ENCODE results near the gene ANO8. TPM values are rescaled to one million over a fixed set of nuclear protein-coding genes. Genes with fewer than 3 reads are reported as not detected.

The ANO8 gene
- total and polyA plus RNA-seq, 12 donors: 4.4 to 78.0 (median 27.9) TPM

DNA sequence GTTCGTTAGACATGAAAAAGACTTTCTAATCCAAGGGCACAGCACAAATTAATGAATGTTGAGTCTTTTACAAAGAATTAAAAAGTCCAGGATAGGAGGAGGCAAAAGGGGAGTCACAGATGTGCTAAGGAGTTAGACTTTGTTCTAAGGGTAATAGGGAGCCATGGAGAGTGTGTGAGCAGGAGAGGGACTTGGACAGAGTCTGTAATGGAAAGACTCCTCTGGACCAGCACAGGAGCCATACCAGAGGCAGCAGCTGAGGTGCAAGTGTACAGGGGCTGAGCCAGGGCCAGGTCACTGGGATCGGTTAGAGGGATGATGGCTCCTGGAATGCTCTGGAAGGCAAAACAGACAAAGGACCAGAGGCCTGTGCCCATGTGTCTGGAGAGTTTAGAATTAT is 13.2 kb upstream of the ANO8 start:
- WGBS, 4 donors: 56 to 72% (median 58%) methylated on average over 2 of the region's 2 CpGs
- no peaks in the 10 kb centered on the region for H3K9me3 ChIP-seq (replicated peaks in 1 of 3)
- DNase-seq: no peak
- H3K36me3 ChIP-seq (replicated peaks in 1 of 2): no peaks in the 10 kb centered on the region
- peak overlapping the region in 2 of 5 donors; percentile 57 to 58 for H3K27ac ChIP-seq
- no peak overlapping the region for H3K4me3 ChIP-seq
- H3K4me1 ChIP-seq (replicated peaks in 1 of 2): peaks cover 0 to 26% of the 10 kb centered on the region in 2 donors
- intact Hi-C loops (cut with DNase I): loop anchor here in 1 of 2 donors (5.0 kb wide), 1 partner anchor 39 kb away; no protein-coding TSS in a partner anchor
- H3K27me3 ChIP-seq: no peaks in the 10 kb centered on the region
- TF ChIP-seq CTCF (IDR thresholded peaks at IDR 0.05) (no peak), POLR2A (IDR thresholded peaks at IDR 0.05) (no peak)

- WGBS, 4 donors: 10 to 18% (median 14%) methylated on average over 6 of the region's 6 CpGs
- intact Hi-C loops (cut with DNase I): loop anchor here in 1 of 2 donors (5.0 kb wide), 1 partner anchor 40 kb away; no protein-coding TSS in a partner anchor
- Histone ChIP-seq H3K4me1 (replicated peaks in 1 of 2) (peaks cover 0 to 26% of the 10 kb centered on the region in 2 donors), H3K36me3 (replicated peaks in 1 of 2) (no peaks in the 10 kb centered on the region), H3K27ac (peak overlapping the region in 2 of 5 donors; percentile 57 to 58), H3K9me3 (replicated peaks in 1 of 3) (no peaks in the 10 kb centered on the region), H3K4me3 (no peak overlapping the region), H3K27me3 (no peaks in the 10 kb centered on the region)
- DNase-seq: peak in 3 of 7 donors; percentile 40 to 75 (median 57)
- no peak for TF ChIP-seq CTCF (IDR thresholded peaks at IDR 0.05)
- no peak for TF ChIP-seq POLR2A (IDR thresholded peaks at IDR 0.05)
Measured at GRCh38 chr19:17347361-17347760, 12.7 kb upstream of the ANO8 start.

DNA sequence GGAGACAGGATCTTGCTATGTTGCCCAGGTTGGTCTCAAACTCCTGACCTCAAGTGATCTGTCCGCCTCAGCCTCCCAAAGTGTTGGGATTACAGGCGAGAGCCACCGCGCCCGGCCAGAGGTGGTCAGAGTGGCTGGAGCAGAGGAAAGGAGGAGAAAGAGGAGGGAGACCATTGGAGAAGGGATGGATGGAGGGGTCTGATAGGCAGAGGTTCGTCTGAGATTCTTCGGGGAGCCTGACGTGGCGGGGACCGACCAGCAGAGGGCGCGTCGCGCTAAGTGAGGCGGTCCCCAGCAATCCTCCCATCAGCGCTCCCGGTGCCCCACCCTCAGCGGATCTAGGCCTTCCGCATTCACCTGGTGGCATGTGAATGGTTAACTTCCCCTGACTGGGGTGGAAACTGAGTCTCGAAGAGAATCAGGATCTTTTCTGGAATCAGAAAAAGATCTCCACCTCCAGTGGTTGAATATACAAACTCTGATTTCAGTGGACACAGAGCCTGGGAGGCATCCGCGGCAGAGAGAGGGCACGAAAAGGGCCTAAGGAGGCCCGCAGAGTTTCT is 11.5 kb upstream of the ANO8 start:
- Histone ChIP-seq H3K4me1 (replicated peaks in 1 of 2) (peaks cover 2 to 26% of the 10 kb centered on the region in 2 donors), H3K27me3 (no peaks in the 10 kb centered on the region), H3K9me3 (replicated peaks in 1 of 3) (no peaks in the 10 kb centered on the region), H3K36me3 (replicated peaks in 1 of 2) (no peaks in the 10 kb centered on the region), H3K4me3 (no peak overlapping the region), H3K27ac (no peak overlapping the region)
- no peak for TF ChIP-seq POLR2A (IDR thresholded peaks at IDR 0.05)
- TF ChIP-seq CTCF (IDR thresholded peaks at IDR 0.05): peak; percentile 90 to 96 (median 94)
- peak in 6 of 7 donors; percentile 68 to 89 (median 76) for DNase-seq
- intact Hi-C loops (cut with DNase I): loop anchor here in 1 of 2 donors (5.0 kb wide), 1 partner anchor 41 kb away; no protein-coding TSS in a partner anchor
- 13 to 16% (median 13%) methylated on average over 16 to 24 of the region's 24 CpGs for WGBS, 4 donors

- intact Hi-C loops (cut with DNase I): loop anchor here in 1 of 2 donors (2.0 kb wide), 1 partner anchor 45 kb away; no protein-coding TSS in a partner anchor
- TF ChIP-seq POLR2A (IDR thresholded peaks at IDR 0.05) (no peak), CTCF (IDR thresholded peaks at IDR 0.05) (no peak)
- peaks cover 11 to 19% of the 10 kb centered on the region in 2 donors for H3K4me1 ChIP-seq (replicated peaks in 1 of 2)
Measured at GRCh38 chr19:17341845-17342244, 7.2 kb upstream of the ANO8 start.

More at GRCh38 chr19:17341845-17342244, 7.2 kb upstream of the ANO8 start:
- Histone ChIP-seq H3K36me3 (replicated peaks in 1 of 2) (no peaks in the 10 kb centered on the region), H3K9me3 (replicated peaks in 1 of 3) (no peaks in the 10 kb centered on the region), H3K4me3 (no peak overlapping the region), H3K27me3 (no peaks in the 10 kb centered on the region), H3K27ac (no peak overlapping the region)
- WGBS, 4 donors: 78 to 88% (median 84%) methylated on average over 7 of the region's 7 CpGs
- no peak for DNase-seq

Data from adrenal gland (tissue), 12 donors.